ENCODE results near the gene RGS9.

RGS9 gene

DNA sequence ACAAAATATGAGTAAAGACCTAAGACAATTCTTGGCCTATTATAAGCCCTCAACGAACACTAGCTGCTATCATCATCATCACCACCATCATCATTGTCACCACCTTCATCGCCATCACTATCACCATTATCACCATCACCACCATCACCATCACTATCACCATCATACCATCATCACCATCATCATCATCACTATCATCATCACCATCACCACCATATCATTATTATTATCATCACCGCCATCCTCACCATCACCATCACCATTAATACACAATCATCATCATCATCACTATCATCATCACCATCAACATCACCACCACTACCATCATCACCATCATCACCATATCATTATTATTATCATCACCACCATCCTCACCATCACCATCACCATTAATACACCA is 82.5 kb downstream of the RGS9 start:
- Mint-ChIP-seq H3K9me3 (no peaks in the 10 kb centered on the region), H3K27ac (no peak overlapping the region), H3K27me3 (ENCODE audit: low read depth) (peaks cover 23% of the 10 kb centered on the region), H3K4me1 (ENCODE audit: low read depth) (no peaks in the 10 kb centered on the region), H3K36me3 (ENCODE audit: low read depth) (no peaks in the 10 kb centered on the region), H3K4me3 (no peak overlapping the region)

DNA sequence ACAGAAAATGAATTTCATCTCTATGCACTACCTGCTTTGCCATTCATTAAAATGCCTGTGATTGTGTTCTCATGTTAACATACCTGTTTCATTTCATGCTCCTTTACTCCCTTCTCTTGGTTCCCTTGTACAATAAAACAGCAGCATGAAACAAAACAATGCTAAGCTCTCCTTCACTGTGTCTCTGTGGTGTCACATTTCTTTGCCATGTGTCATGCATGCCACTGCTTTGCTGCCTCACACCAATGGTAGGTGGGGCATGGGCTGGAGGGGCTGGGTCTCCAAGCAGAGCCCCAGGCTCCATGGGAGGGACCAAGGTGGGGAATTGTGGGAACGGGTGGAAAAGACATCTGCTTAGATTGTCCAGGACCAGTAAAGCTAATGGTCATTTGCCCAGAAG is 83.6 kb downstream of the RGS9 start:
- Mint-ChIP-seq H3K36me3 (ENCODE audit: low read depth) (no peaks in the 10 kb centered on the region), H3K9me3 (no peaks in the 10 kb centered on the region), H3K27me3 (ENCODE audit: low read depth) (peaks cover 17% of the 10 kb centered on the region), H3K4me3 (no peak overlapping the region), H3K27ac (no peak overlapping the region), H3K4me1 (ENCODE audit: low read depth) (no peaks in the 10 kb centered on the region)

DNA sequence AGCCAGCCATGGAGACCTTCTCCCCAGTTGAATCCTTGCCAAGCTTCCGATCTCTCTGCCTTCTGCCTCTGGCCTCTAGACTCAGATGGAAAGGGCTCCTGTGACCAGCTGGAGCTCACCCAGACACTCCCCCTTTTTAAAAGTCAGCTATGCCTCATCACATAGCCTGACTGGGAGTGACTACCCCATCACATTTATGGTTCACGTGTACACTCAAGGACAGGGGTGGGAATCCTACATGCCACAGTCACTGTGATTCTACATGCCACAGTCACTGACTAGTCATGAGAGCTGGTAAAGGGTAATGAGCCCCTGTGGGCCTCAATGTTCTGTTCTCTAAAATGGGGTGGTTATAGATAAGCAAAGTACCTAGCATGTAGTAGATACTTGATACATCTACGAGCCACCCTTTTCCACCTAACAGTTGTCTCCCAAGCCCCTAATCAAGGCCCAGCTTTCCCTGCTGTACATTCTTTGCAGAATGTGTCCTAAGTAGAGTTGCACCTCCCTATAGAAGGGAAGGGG is 85.1 kb downstream of the RGS9 start:
- Mint-ChIP-seq H3K4me1 (ENCODE audit: low read depth) (no peaks in the 10 kb centered on the region), H3K27ac (no peak overlapping the region), H3K9me3 (no peaks in the 10 kb centered on the region), H3K4me3 (no peak overlapping the region), H3K36me3 (ENCODE audit: low read depth) (no peaks in the 10 kb centered on the region), H3K27me3 (ENCODE audit: low read depth) (peaks cover 18% of the 10 kb centered on the region)

DNA sequence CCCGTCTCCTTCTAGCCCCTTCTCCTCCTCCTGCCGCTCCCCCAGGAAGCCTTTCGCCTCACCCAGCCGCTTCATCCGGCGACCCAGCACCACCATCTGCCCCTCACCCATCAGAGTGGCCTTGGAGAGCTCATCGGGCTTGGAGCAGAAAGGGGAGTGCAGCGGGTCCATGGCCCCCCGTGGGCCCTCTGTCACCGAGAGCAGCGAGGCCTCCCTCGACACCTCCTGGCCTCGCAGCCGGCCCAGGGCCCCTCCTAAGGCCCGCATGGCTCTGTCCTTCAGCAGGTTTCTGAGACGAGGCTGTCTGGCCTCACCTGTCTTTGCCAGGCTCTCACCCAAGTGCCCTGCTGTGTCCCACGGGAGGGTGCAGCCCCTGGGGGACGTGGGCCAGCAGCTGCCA is 87.9 kb downstream of the RGS9 start:
- Mint-ChIP-seq H3K27ac (no peak overlapping the region), H3K9me3 (no peaks in the 10 kb centered on the region), H3K4me1 (ENCODE audit: low read depth) (peaks cover 20% of the 10 kb centered on the region), H3K4me3 (no peak overlapping the region), H3K27me3 (ENCODE audit: low read depth) (peaks cover 18% of the 10 kb centered on the region), H3K36me3 (ENCODE audit: low read depth) (no peaks in the 10 kb centered on the region)

DNA sequence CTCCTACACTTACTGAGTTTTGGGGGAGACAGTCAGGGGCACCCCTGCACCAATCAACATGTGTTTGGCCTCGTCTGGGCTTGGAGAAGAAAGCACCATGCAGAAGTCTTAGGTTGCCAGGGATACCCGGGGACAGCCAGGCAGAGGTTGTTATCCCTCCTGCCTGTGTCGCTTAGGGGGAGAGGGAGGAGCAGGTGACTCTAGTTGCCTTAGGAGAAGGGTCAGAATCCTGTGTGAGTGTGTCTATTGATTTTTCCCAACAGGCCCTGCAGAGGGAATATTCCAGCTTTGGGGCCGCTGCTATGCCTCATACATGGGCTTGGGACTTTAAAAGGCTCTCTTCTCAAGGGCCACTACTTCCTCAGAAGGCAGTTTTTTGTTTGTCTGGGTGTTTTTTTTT is 89.1 kb downstream of the RGS9 start:
- Mint-ChIP-seq H3K27me3 (ENCODE audit: low read depth) (peaks cover 18% of the 10 kb centered on the region), H3K27ac (no peak overlapping the region), H3K36me3 (ENCODE audit: low read depth) (no peaks in the 10 kb centered on the region), H3K4me1 (ENCODE audit: low read depth) (peaks cover 22% of the 10 kb centered on the region), H3K9me3 (no peaks in the 10 kb centered on the region), H3K4me3 (no peak overlapping the region)

DNA sequence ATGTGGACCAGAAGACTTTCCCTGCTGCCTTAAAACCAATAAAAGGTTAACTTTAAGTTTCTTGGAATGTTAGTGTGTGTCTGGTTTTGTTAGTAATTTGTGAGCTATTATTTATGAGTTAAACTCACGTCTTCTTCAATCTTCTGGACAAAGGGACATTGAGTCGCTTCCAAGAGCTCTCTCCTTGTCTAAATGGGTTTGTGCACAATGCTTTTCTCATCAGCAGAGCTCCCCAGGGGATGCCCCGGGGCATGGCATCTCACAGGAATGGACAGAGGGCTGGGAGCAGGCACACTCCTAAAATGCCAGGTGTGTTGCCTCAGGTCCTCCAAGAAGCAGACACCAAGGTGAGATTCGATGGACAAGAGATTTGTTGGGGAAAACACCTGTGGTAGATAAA is 90.5 kb downstream of the RGS9 start:
- no peak overlapping the region for H3K27ac Mint-ChIP-seq
- peaks cover 21% of the 10 kb centered on the region for H3K27me3 Mint-ChIP-seq (ENCODE audit: low read depth)
- peaks cover 24% of the 10 kb centered on the region for H3K4me1 Mint-ChIP-seq (ENCODE audit: low read depth)
- no peak overlapping the region for H3K4me3 Mint-ChIP-seq
- no peaks in the 10 kb centered on the region for H3K9me3 Mint-ChIP-seq
- no peaks in the 10 kb centered on the region for H3K36me3 Mint-ChIP-seq (ENCODE audit: low read depth)

DNA sequence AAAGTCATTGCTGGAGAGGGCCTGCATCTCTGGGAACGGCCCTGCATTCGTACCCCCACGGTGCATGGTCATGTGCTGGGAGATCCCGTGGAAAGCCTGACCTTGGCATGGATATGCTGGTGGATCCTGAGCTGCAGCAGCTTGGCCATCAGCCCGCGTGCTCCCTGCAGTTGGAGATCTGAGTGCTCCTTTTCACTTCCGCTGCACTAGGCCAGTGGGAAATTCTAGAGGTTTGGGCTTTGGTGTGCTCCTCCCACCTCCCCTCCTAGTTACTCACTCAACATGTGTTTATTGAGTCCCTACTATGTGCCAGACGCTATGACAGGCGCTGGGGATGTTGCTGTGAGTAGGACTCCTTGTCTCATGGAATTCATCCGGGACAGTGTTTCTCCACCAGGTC is 91.1 kb downstream of the RGS9 start:
- peaks cover 24% of the 10 kb centered on the region for H3K4me1 Mint-ChIP-seq (ENCODE audit: low read depth)
- H3K27me3 Mint-ChIP-seq (ENCODE audit: low read depth): peaks cover 25% of the 10 kb centered on the region
- H3K4me3 Mint-ChIP-seq: peak overlapping the region; percentile 36
- no peaks in the 10 kb centered on the region for H3K36me3 Mint-ChIP-seq (ENCODE audit: low read depth)
- no peaks in the 10 kb centered on the region for H3K9me3 Mint-ChIP-seq
- peak overlapping the region; percentile 66 for H3K27ac Mint-ChIP-seq

DNA sequence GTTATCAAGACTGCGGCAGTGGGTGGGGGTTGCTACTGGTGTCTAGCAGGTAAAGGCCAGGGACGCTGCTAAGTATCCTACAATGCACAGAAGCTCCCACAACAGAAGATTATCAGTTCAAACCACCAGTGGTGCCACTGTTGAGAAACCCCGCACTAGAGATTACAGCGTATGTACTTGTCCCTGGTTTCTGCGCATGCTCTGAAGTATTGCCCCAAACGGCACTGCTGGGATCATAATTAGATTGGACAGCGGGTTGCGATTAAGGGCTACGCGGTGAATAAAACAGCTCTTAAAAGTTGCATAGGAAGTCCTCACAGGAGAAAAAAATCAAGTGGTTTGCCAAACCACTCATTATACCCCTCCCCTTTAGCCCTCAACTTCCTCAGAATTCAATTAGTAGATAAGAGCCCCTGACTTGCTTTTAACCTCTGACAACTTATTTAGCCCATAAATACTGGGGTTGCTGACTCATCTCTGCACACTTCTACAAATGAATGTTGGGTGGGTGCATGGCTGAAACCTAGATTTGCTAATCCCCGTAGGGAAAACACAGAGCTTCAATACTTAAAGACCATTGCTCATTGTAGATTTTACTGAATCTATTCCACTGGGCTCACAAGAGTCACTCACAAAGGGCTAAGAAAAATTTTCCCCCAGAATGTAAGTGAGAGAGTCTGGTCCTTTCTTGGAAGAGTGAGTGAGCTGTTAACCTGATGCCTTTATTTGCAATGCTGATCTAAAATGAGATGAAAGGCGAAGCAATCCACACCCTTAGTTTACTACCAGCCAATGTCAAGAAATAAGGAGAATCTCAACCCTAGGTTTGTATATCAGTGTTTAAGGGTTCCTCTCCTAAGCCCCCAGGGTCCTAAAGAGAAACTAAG is 91.8 kb downstream of the RGS9 start:
- Mint-ChIP-seq H3K36me3 (ENCODE audit: low read depth) (no peaks in the 10 kb centered on the region), H3K9me3 (no peaks in the 10 kb centered on the region), H3K4me3 (peak overlapping the region; percentile 36), H3K27ac (peak overlapping the region; percentile 66), H3K27me3 (ENCODE audit: low read depth) (peaks cover 25% of the 10 kb centered on the region), H3K4me1 (ENCODE audit: low read depth) (peaks cover 24% of the 10 kb centered on the region)

DNA sequence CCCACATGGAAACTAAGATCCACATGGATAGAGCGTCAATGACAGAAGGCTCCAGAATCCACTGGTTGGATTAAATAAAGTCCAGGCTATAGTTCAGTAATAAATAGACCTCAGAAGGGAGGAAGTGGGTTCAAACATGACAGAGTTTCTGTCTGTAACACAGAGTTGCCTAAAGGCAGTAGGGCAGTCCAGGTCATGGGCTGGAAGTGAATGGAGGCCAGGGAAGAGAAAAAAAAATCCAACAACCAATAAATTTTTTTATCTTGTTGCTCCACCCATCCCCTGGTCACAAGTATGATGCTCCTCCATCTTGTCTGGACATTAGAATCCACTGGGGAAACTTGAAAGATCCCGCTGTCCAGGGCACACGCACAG is 92.4 kb downstream of the RGS9 start:
- H3K4me1 Mint-ChIP-seq (ENCODE audit: low read depth): peaks cover 24% of the 10 kb centered on the region
- no peaks in the 10 kb centered on the region for H3K36me3 Mint-ChIP-seq (ENCODE audit: low read depth)
- H3K9me3 Mint-ChIP-seq: no peaks in the 10 kb centered on the region
- peak overlapping the region; percentile 66 for H3K27ac Mint-ChIP-seq
- H3K4me3 Mint-ChIP-seq: no peak overlapping the region
- peaks cover 30% of the 10 kb centered on the region for H3K27me3 Mint-ChIP-seq (ENCODE audit: low read depth)

DNA sequence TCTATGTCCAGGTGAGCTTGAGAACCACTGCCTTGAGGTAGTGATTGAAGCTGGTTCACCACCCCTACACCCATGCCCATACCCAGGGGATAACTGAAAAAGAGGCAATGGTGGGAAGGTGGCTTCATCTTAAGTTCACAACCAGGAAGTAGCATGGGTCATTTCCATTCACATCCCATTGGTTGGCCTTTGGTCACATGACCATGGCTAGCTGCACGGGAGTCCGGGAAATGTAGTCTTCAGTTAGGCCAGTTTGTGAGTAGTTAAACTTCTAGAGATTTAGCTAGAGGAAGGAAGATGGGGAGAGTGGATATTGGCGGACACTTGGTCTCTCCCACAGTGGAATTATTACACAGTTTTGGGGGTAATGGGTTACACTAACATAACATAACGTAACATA is 92.9 kb downstream of the RGS9 start:
- Mint-ChIP-seq H3K36me3 (ENCODE audit: low read depth) (no peaks in the 10 kb centered on the region), H3K4me3 (no peak overlapping the region), H3K4me1 (ENCODE audit: low read depth) (peaks cover 24% of the 10 kb centered on the region), H3K27me3 (ENCODE audit: low read depth) (peaks cover 30% of the 10 kb centered on the region), H3K9me3 (no peaks in the 10 kb centered on the region), H3K27ac (no peak overlapping the region)

DNA sequence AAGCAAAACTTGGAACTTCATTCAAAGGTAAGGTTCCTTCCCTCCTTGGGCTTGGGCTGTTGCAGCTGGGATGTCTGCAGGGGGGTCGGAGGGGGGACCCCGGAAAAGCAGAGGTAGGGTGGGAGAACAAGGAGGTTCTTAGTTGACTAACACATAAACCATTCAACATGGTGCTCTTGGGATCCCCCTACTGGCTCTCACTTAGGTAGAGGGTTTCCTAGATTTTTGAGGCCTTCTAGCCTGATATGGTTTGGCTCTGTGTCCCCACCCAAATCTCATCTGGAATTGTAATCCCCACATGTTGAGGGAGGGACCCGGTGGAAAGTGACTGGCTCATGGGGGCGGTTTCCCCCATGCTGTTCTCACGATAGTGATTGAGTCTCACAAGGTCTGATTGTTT is 93.9 kb downstream of the RGS9 start:
- Mint-ChIP-seq H3K36me3 (ENCODE audit: low read depth) (no peaks in the 10 kb centered on the region), H3K4me1 (ENCODE audit: low read depth) (peaks cover 26% of the 10 kb centered on the region)

DNA sequence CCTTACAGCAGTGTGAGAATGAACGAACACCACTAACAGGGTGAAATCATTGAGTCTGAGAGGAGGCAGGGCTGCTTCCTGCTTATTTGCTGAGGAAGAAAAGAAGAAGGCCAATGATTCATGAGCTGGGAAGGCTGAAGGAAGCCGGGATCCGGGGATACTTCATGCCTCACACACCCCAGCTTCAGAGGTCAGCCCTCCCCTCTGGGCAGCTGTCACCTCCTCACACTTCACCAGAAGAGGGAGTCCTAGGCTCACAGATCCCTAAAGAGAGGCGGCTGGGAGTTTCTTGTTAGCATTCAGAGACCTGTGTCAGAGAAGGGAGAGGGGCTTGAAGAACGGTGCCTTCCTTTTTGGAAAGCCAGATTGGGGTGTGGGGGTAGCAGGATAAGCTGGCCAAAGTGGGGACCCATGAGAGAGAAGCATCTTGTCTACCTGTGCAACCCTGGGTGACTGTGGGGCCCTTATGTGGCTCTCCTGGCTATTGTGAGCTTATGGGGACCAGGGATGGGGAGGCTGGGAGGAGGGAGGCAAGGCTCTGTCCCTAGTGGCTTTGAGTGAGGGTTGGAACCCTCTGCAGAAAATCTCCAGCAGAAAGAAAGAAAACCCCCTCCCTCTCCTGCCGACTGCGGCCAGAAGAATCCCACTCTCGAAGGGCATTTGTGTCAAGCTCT is 94.6 kb downstream of the RGS9 start:
- Mint-ChIP-seq H3K4me3 (no peak overlapping the region), H3K27ac (no peak overlapping the region), H3K36me3 (ENCODE audit: low read depth) (no peaks in the 10 kb centered on the region), H3K27me3 (ENCODE audit: low read depth) (peaks cover 31% of the 10 kb centered on the region), H3K9me3 (no peaks in the 10 kb centered on the region), H3K4me1 (ENCODE audit: low read depth) (peaks cover 26% of the 10 kb centered on the region)

More for the DNA sequence above, 93.9 kb downstream of the RGS9 start:
- H3K9me3 Mint-ChIP-seq: no peaks in the 10 kb centered on the region
- H3K27me3 Mint-ChIP-seq (ENCODE audit: low read depth): peaks cover 30% of the 10 kb centered on the region
- H3K4me3 Mint-ChIP-seq: no peak overlapping the region
- H3K27ac Mint-ChIP-seq: no peak overlapping the region

DNA sequence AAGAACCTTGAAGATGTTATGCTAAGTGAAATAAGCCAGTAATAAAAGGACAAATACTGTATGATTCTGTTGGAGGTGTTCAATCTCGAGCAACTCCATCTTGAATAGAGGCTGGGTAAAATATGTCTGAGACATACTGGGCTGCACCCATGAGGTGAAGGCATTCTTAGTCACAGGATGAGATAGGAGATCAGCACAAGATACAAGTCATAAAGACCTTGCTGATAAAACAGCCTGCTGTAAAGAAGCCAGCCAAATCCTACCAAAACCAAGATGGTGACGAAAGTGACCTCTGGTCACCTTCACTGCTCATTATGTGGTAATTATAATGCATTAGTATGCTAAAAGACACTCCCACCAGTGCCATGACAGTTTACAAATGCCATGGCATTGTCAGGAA is 98.1 kb downstream of the RGS9 start:
- Mint-ChIP-seq H3K4me3 (no peak overlapping the region), H3K27ac (no peak overlapping the region), H3K9me3 (no peaks in the 10 kb centered on the region), H3K36me3 (ENCODE audit: low read depth) (no peaks in the 10 kb centered on the region), H3K4me1 (ENCODE audit: low read depth) (peaks cover 4% of the 10 kb centered on the region), H3K27me3 (ENCODE audit: low read depth) (peaks cover 36% of the 10 kb centered on the region)

DNA sequence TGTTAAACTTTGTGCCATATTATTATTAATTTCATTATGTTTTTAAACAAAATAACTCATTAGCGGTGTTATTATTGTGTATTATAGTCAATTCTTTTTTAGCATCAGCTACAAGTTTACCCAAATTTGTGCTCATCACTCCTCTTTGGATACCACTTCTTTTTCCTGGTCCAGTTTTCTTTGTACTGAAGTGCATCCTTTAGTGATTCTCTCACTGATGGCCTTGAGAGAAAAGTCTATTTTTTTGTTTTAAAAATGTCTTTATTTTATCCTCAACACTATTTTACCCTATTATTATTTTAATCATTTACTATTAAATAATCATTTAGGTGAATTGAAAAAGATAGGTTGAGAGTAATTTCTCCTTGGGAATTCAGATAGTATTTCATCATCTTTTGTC is 99.2 kb downstream of the RGS9 start:
- Mint-ChIP-seq H3K4me1 (ENCODE audit: low read depth) (peaks cover 4% of the 10 kb centered on the region), H3K9me3 (no peaks in the 10 kb centered on the region), H3K4me3 (no peak overlapping the region), H3K36me3 (ENCODE audit: low read depth) (no peaks in the 10 kb centered on the region), H3K27me3 (ENCODE audit: low read depth) (peaks cover 37% of the 10 kb centered on the region), H3K27ac (no peak overlapping the region)
